NOMO-1 treated with dmso at 0.1 percent for 144 hours (cell line): ENCODE results near the gene CTDSP1.

Experiments
- DNase-seq: peaks from one replicate; lab custom pipeline; 2025; ENCODE audit not compliant: unreplicated experiment; lab: John Stamatoyannopoulos, UW

The CTDSP1 gene

DNA sequence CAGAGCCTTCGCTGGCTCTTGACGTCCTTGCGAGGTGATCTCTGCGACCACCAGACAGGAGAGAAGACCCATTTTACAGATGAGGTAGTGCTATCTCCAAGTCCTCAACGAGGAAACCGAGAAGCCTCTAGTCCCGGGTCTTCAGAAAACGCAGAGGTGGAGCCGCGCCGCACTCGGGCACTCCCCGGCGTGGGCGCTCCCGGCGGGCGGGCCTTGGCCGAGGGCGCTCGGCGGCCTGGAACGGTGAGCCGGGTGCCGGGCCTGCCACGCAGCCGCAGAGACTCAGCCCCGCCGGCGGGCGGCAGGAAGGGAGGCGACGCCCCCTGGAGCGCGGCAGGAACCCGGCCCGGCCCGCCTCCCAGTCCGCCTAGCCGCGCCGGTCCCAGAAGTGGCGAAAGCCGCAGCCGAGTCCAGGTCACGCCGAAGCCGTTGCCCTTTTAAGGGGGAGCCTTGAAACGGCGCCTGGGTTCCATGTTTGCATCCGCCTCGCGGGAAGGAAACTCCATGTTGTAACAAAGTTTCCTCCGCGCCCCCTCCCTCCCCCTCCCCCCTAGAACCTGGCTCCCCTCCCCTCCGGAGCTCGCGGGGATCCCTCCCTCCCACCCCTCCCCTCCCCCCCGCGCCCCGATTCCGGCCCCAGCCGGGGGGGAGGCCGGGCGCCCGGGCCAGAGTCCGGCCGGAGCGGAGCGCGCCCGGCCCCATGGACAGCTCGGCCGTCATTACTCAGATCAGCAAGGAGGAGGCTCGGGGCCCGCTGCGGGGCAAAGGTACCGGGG lies at the start of gene CTDSP1:
TSS of gene CTDSP1 (plus strand) at position 478 of the 776 bp plus-strand sequence. CDS start at position 701, 223 bp downstream.
- peak; percentile 89 for DNase-seq

- no peak for DNase-seq
Measured at GRCh38 chr2:218354045-218354444, 45.6 kb upstream of the CTDSP1 start.

- DNase-seq: no peak
Measured at GRCh38 chr2:218354850-218355443, 44.7 kb upstream of the CTDSP1 start.

DNA sequence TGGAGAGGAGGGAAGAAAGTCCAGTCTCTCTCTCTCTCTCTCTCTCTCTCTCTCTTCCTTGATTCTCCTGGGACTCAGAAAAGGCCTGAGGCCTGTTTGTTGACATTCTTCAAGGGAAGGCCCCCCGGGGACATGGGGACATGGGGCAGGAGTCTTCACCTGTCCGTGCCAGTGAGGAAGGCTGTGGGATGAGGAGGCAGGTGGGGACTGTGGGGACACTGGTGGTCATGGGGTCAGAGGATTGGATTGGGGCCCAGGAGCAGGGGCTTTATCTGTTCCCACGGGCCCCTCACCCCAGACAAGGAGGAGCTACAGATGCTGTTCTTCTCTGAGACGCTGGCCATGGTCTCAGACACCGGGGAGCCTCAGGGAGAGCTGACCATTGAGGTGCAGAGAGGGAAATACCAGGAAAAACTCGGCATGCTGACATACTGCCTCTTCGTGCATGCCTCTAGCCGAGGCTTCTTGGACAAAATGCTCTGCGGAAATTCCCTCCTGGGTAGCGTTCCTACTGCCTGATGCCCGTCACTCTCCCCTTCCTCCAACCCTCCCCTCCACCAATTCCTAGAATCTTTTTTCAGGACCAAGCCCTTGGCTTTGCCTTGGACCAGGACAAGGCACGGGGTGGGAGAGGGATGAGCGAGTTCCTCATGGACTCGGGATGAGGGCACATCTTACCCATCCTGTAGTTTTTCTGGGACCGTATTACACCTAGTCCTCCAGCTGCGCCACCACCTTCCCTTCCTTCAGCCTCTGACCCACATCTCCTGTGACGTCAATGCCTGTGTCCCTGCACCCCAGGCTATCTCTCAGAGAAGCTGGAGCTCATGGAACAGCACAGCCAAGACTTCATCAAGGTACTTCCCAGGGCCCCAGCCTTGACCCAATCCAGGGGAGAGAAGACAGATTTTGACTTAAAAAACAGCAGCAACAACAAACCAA lies 42.2 kb upstream of the CTDSP1 start:
- no peak for DNase-seq

- DNase-seq: no peak
Measured at GRCh38 chr2:218360453-218360852, 39.2 kb upstream of the CTDSP1 start.

GRCh38 chr2:218362606-218363005 lies 37.1 kb upstream of the CTDSP1 start:
- DNase-seq: no peak

DNA sequence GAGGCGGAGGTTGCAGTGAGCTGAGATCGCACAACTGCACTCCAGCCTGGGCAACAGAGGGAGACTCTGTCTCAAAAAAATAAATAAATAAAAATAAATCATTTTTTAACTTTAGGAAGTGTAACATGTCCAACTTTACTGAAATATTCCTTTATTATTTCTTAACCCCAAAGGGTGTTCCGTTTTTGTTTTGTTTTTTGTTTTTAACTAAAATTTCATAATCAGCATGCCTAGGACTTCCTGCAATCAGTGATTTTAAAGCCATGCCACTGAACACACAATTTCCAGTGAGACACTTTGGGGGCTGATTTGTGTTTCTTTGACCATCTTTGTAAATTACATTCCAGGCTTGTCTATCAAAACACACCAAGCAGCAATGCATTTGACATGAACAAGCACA lies 35.9 kb upstream of the CTDSP1 start:
- DNase-seq: no peak

DNA sequence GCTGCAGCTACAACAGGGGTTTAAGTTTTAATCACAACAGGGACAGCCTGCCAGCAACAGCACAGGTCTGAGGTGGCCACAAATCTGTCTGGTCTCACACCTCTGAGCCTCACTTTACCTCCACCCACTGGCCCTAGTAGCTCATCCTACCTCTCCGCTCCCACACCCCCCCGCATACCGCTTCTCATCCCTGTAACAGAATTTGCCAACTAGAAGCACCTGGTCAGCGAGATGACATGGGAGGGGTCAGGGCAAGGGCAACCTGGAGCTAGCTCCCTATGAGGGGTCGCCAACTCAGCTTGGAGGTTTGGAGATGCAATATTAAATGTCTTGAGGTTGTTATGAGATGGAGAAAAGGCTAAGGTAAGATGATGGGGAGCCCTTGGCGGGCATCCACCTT lies 35.5 kb upstream of the CTDSP1 start:
- no peak for DNase-seq

DNA sequence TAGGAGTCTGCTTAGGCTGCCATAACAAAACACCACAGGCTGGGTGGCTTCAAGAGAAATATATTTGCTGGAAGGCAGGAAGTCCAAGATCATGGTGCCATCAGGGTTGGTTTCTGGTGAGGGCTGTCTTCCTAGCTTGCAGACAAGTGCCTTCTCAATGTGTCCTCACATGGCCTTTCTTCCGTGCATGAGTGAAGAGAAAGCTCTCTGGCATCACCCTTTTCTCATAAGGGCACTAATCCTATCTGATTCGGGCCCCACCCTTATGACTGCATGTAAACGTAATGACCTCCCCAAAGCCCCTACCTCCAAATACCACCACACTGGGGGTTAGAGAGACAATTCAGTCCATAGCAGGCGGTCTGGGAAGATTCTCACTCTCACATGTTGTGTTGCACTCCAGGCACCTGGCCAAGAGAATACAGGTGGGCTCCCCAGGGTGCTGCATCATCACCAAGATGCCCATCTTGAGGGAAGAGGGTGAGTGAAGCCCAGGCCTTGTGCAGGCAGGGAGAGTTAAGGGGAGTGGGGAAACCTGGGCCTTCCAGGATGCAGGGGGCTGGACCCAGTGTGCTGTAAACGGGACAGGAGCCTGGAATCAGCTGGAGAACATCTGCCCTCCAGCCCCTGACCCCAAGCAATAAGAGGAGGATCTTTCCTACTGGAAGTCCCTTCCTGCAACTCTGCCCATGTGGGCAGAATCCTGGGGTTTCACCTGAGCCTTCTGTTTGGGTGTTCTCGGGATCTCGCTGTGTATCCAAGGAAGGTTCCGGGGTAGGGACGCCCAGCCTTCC lies 32.9 kb upstream of the CTDSP1 start:
- DNase-seq: no peak

DNA sequence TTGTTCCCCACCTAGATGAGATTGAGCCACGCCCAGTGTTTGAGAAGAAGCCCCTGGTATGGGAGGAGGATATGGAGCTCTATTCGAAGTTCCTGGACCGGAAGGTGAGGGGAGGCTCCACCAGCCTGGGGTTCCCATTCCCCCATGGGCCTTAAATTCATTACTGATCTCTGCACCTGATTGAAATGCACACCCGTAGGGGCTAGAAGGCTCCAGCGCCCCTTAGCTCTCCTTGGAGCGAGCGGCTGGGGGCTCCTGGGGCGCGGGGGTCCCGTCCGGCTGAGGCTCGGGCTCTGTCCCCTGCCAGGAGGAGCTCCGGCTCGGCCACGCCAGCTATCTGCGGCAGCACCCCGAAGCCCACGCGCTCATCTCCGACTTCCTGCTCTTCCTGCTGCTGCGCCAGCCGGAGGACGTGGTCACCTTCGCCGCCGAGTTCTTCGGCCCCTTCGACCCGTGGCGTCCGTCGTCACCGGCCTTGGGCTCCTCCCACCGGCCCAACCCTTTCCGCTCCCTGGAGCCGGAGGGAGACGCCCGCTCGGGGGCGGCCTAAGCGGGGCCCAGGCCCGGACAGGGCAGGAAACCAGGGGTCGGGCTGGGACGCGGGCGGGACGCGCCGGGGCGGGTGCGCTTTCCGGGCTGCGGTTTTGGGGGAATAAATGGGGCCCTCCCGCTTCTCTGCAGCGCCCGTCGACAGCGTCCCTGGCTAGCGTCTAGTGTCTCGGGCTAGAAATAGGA lies 32.1 kb upstream of the CTDSP1 start:
- peak; percentile 89 for DNase-seq

DNA sequence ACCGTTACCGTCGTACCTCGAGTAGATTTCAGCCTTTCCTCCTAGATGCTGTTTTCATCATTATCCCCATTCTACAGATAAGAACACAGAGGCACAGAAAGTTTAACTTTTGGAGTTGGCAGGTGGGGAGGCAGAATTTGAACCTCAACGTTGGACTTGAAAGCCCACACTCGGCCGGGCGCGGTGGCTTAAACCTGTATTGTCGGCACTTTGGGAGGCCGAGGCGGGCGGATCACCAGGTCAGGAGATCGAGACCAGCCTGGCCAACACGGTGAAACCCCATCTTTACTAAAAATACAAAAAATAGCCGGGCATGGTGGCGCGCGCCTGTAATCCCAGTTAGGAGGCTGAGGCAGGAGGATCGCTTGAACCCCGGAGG lies 31.5 kb upstream of the CTDSP1 start:
- DNase-seq: no peak

- no peak for DNase-seq
Measured at GRCh38 chr2:218368621-218369153, 31.0 kb upstream of the CTDSP1 start.

DNA sequence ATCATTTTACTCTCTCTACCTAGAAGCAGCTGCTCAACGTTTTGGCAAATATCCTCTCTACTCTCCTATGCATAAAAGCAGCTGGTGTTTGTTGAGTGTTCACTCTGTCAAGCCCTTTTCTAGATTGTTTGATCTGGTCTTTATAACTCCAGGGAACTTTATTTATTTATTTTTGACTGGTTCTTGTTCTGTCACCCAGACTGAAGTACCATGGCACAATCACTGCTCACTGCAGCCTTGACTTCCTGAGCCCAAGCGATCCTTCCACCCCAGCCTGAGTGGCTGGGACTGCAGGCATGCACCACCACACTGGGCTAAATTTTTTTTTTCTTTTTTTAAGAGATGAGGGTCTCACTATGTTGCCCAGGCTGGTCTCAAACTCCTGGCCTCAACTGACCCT lies 30.3 kb upstream of the CTDSP1 start:
- no peak for DNase-seq

DNA sequence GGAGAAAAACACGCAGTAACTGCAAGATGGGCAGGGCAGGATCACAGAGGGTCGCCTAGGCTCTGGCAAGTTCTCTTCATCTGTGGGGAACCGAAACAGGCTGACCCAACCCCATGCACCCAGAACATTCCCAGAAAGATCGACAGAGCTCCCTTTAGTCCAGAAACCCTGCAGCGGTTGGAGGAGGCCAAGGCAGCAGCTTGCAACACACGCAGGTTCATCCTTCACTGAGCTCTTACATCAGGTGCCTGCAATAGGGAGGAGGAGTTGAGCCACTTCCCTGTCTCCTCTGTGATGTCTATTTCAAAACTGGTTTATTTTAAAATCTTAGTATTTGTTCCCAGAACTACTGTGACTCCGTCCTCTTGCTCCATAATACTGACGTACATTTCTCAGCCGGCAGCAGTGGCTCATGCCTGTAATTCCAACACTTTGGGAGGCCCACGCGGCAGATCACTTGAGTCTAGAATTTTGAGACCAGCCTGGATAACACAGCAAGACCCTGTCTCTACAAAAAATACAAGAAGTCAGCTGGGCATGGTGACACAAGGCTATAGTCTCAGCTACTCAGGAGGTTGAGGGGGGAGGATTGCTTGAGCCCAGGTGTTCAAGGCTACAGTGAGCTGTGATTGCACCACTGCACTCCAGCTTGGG lies 29.1 kb upstream of the CTDSP1 start:
- DNase-seq: peak; percentile 85

- DNase-seq: no peak
Measured at GRCh38 chr2:218371983-218372350, 27.7 kb upstream of the CTDSP1 start.

- DNase-seq: no peak
Measured at GRCh38 chr2:218374795-218375194, 24.9 kb upstream of the CTDSP1 start.

DNA sequence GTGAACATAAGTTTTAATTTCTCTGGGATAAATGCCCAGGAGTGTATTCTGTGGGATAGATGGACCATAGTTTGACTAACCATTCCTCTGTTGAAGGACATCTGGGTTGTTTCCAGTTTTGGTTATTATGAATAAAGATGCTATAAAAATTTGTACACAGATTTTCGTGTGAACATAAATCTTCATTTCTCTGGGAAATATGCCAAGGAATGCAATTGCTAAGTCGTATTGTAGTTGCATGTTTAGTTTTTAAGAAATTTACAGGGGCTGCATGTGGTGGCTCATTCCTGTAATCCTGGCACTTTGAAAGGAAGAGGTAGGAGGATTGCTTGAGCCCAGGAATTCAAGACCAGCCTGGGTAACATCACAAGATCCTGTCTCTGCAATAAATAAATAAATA lies 24.5 kb upstream of the CTDSP1 start:
- no peak for DNase-seq

DNA sequence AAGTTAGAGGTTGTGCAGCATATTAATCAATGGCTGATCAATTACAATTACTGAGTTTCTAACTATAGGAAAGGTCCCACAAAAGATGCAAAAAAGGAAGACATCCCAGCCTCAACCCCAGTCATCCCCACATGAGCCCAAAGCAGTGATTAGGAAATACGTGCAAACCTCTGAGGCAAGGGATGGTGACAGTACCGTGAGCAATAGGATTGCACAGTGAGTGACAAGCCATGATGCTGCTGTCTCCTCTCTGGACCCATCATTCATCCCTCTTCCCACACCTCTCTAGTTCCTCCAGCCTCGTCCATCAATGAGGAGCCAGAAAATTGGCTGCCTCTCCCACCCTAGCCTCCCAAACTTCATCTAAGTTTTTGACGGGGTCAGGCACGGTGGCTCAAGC lies 21.6 kb upstream of the CTDSP1 start:
- no peak for DNase-seq

- DNase-seq: peak; percentile 45
Measured at GRCh38 chr2:218381916-218382366, 17.7 kb upstream of the CTDSP1 start, which contains the start of gene SLC11A1. Gene SLC11A1 (plus strand): TSS chr2:218382273. CDS start chr2:218382369, 96 bp downstream.
